ENCODE measurements around the gene ECI1. TPM values are rescaled to one million over a fixed set of nuclear protein-coding genes. Genes with fewer than 3 reads are reported as not detected.
"Not testable (repeated sequence)": the region's sequence is repeated elsewhere in the genome, so short reads cannot be mapped to it uniquely, and the experiment has no call there.

Gene ECI1
- total RNA-seq, 2 donors from 2014 or later, result 58.9 to 102 TPM

GRCh38 chr16:2205104-2205966 lies 46.1 kb downstream of the ECI1 start, which contains the start of gene MLST8:
TSS of gene MLST8 (plus strand) at chr16:2205454. CDS start at chr16:2206086, 632 bp downstream.
- WGBS, 2 donors, result 1% methylated on average over 39 to 93 of the region's 93 CpGs
- Histone ChIP-seq H3K4me3 (peak within 1 kb of the TSS; percentile 67 to 88), H3K36me3 (replicated peaks in 1 of 2; ENCODE audit: insufficient read depth in 1 of 2, low read depth in 2 of 2) (peaks cover 0 to 18% of the 10 kb centered on the region in 2 donors), H3K27me3 (no peaks in the 10 kb centered on the region), H3K4me1 (peaks cover 19% of the 10 kb centered on the region), H3K27ac (peak within 1 kb of the TSS; percentile 94 to 99 (median 96)), H3K9me3 (no peaks in the 10 kb centered on the region)
- intact Hi-C loops (cut with DNase I), result no loop called here
- ATAC-seq, result peak; percentile 95
- peak; percentile 84 to 90 (median 86) for DNase-seq
- peak in 3 of 7 experiments; percentile 13 to 27 (median 15) for TF ChIP-seq CTCF (IDR thresholded peaks at IDR 0.05)
- TF ChIP-seq POLR2A (IDR thresholded peaks at IDR 0.05), result peak; percentile 61 to 91 (median 86)

GRCh38 chr16:2204416-2205103 lies 46.8 kb downstream of the ECI1 start:
- DNase-seq (no peak), ATAC-seq (no peak)
- no peaks in the 10 kb centered on the region for H3K27me3 ChIP-seq
- TF ChIP-seq POLR2A (IDR thresholded peaks at IDR 0.05) (no peak), CTCF (IDR thresholded peaks at IDR 0.05) (no peak)
- H3K4me1 ChIP-seq, result peaks cover 19% of the 10 kb centered on the region
- peaks cover 0 to 18% of the 10 kb centered on the region in 2 donors for H3K36me3 ChIP-seq (replicated peaks in 1 of 2; ENCODE audit: insufficient read depth in 1 of 2, low read depth in 2 of 2)
- H3K4me3 ChIP-seq, result peak overlapping the region; percentile 67 to 88
- no peaks in the 10 kb centered on the region for H3K9me3 ChIP-seq
- H3K27ac ChIP-seq, result peak overlapping the region; percentile 94 to 99 (median 96)
- WGBS, 2 donors, result 76 to 87% methylated on average over 13 of the region's 13 CpGs
- intact Hi-C loops (cut with DNase I), result no loop called here

- 96% methylated on average over 8 of the region's 8 CpGs for whole genome bisulfite sequencing, 2 donors
- intact Hi-C loops (cut with DNase I); H3K4me3 ChIP-seq; DNase-seq; H3K9me3 ChIP-seq; H3K27ac ChIP-seq; ATAC-seq; H3K27me3 ChIP-seq: not testable (repeated sequence)
- H3K4me1 ChIP-seq, result peaks cover 19% of the 10 kb centered on the region
- H3K36me3 ChIP-seq (replicated peaks in 1 of 2; ENCODE audit: insufficient read depth in 1 of 2, low read depth in 2 of 2), result peaks cover 0 to 13% of the 10 kb centered on the region in 2 donors
Measured at GRCh38 chr16:2203119-2203688, 48.2 kb downstream of the ECI1 start.

GRCh38 chr16:2200313-2200712 lies 51.1 kb downstream of the ECI1 start:
- 83 to 89% methylated on average over 6 of the region's 6 CpGs for WGBS, 2 donors

More at GRCh38 chr16:2200313-2200712, 51.1 kb downstream of the ECI1 start:
- DNase-seq, result no peak
- Histone ChIP-seq H3K9me3 (no peaks in the 10 kb centered on the region), H3K27me3 (no peaks in the 10 kb centered on the region), H3K27ac (no peak overlapping the region), H3K4me3 (no peak overlapping the region), H3K4me1 (peaks cover 15% of the 10 kb centered on the region), H3K36me3 (replicated peaks in 1 of 2; ENCODE audit: insufficient read depth in 1 of 2, low read depth in 2 of 2) (no peaks in the 10 kb centered on the region)
- no peak for TF ChIP-seq POLR2A (IDR thresholded peaks at IDR 0.05)
- TF ChIP-seq CTCF (IDR thresholded peaks at IDR 0.05), result no peak
- no peak for ATAC-seq
- intact Hi-C loops (cut with DNase I), result no loop called here

All from body of pancreas (tissue), 4 donors.